GM18508 (cell line): ENCODE measurements around the gene NUS1.
"Not testable (repeated sequence)": the region's sequence is repeated elsewhere in the genome, so short reads cannot be mapped to it uniquely, and the experiment has no call there.

Source experiments
- ATAC-seq: cut with Tn5 transposase; IDR thresholded peaks from one replicate; pipeline ENCODE4 v1.9.1; 2021; ENCODE audit warnings: moderate number of reproducible peaks; ENCODE audit not compliant: insufficient read depth, unreplicated experiment

NUS1 gene

GRCh38 chr6:117706936-117707509 lies 31.8 kb downstream of the NUS1 start:
- ATAC-seq = not testable (repeated sequence)

GRCh38 chr6:117711369-117711768 lies 36.1 kb downstream of the NUS1 start:
- ATAC-seq = no peak

GRCh38 chr6:117718895-117719294 lies 43.6 kb downstream of the NUS1 start:
- ATAC-seq = no peak

GRCh38 chr6:117721520-117721919 lies 46.3 kb downstream of the NUS1 start:
- not testable (repeated sequence) for ATAC-seq

- no peak for ATAC-seq
These were observed 53.4 kb downstream of the NUS1 start for GRCh38 chr6:117728626-117729025.

GRCh38 chr6:117729613-117730012 lies 54.3 kb downstream of the NUS1 start:
- ATAC-seq = no peak

- ATAC-seq = no peak
These were observed 58.1 kb downstream of the NUS1 start for GRCh38 chr6:117733341-117733740.

- no peak for ATAC-seq
These were observed 64.6 kb downstream of the NUS1 start for GRCh38 chr6:117739869-117740268.

- ATAC-seq = no peak
These were observed 65.3 kb downstream of the NUS1 start for GRCh38 chr6:117740605-117741004.

GRCh38 chr6:117750675-117751074 lies 75.4 kb downstream of the NUS1 start:
- ATAC-seq = not testable (repeated sequence)
